Stimulated activated naive B cell treated with anti-CD40 and anti-IgM and Interleukin-4, amounts not matched to agents 10 μg/mL and 1 μg/mL and 100 μg/mL, for 72 hours (primary cell): ENCODE results near the gene ADH1A.

ENCODE experiments used
- ATAC-seq, 2 donors: fragments of 150-1000 bp; cut with Tn5 transposase; replicated peaks; 2 replicates each; pipeline ENCODE4 v1.10.0; 2021; ENCODE audit warnings: moderate library complexity in 1 of 2
- DNase-seq: peaks from one replicate; pipeline ENCODE4 v3.0.0; 2021
- H3K27ac Mint-ChIP-seq: one replicate; pipeline ENCODE4 v1.8.0; 2022; ENCODE audit warnings: mild to moderate bottlenecking, mixed read lengths
- H3K27me3 Mint-ChIP-seq, 2 donors: one replicate each; pipeline ENCODE4 v1.8.0; 2022; ENCODE audit warnings: mixed read lengths in 2 of 2
- H3K36me3 Mint-ChIP-seq, 2 donors: one replicate each; pipeline ENCODE4 v1.8.0; 2022; ENCODE audit warnings: mixed read lengths in 2 of 2, mild to moderate bottlenecking in 1 of 2
- H3K4me1 Mint-ChIP-seq, 2 donors: one replicate each; pipeline ENCODE4 v1.8.0; 2022; ENCODE audit warnings: mixed read lengths in 2 of 2, mild to moderate bottlenecking in 1 of 2
- H3K4me3 Mint-ChIP-seq, 2 donors: one replicate each; pipeline ENCODE4 v1.8.0; 2022; ENCODE audit warnings: mild to moderate bottlenecking in 2 of 2, mixed read lengths in 2 of 2, moderate library complexity in 1 of 2
- H3K9me3 Mint-ChIP-seq, 2 donors: one replicate each; pipeline ENCODE4 v1.8.0; 2022; ENCODE audit warnings: mixed read lengths in 2 of 2, mild to moderate bottlenecking in 1 of 2

Gene ADH1A

GRCh38 chr4:99310389-99310788 lies 19.6 kb upstream of the ADH1A start:
- ATAC-seq (no peak), DNase-seq (no peak)
- no peaks in the 10 kb centered on the region for H3K4me1 Mint-ChIP-seq
- H3K4me3 Mint-ChIP-seq: no peak overlapping the region
- no peaks in the 10 kb centered on the region for H3K27me3 Mint-ChIP-seq
- H3K9me3 Mint-ChIP-seq: no peaks in the 10 kb centered on the region
- H3K27ac Mint-ChIP-seq: no peak overlapping the region
- H3K36me3 Mint-ChIP-seq: no peaks in the 10 kb centered on the region

DNA sequence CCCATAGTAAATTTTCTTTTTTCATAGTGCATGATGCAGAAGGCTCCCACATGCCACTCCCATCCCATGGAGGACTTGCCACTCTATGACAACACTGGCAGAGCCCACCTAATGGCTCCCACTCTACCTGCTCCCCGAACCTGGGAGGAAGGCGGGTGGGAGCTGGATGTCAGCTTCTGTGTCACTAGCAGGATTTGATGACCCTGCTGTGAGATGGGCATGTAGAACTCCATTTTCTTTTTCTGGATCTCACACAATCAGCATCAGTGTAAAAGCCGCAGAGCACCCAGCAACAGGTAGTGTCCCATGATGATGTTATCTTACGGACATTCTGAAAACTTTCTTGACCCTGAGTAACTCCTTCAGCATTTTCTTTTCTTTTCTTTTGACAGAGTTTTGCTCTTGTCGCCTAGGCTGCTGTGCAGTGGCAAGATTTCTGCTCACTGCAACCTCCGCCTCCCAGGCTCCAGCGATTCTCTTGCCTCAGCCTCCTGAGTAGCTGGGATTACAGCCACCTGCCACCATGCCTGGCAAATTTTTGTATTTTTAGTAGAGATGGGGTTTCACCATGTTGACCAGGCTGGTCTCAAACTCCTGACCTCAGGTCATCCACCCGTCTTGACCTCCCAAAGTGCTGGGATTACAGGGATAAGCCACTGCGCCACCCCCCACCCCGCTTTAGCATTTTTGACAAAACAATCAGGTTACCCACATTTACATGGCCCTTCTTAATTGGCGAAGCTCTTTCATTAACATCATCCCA lies 15.0 kb upstream of the ADH1A start:
- Mint-ChIP-seq H3K9me3 (peaks cover 4 to 6% of the 10 kb centered on the region in 2 donors), H3K27me3 (no peaks in the 10 kb centered on the region), H3K4me3 (no peak overlapping the region), H3K27ac (no peak overlapping the region), H3K36me3 (no peaks in the 10 kb centered on the region), H3K4me1 (no peaks in the 10 kb centered on the region)
- no peak for DNase-seq
- no peak for ATAC-seq

DNA sequence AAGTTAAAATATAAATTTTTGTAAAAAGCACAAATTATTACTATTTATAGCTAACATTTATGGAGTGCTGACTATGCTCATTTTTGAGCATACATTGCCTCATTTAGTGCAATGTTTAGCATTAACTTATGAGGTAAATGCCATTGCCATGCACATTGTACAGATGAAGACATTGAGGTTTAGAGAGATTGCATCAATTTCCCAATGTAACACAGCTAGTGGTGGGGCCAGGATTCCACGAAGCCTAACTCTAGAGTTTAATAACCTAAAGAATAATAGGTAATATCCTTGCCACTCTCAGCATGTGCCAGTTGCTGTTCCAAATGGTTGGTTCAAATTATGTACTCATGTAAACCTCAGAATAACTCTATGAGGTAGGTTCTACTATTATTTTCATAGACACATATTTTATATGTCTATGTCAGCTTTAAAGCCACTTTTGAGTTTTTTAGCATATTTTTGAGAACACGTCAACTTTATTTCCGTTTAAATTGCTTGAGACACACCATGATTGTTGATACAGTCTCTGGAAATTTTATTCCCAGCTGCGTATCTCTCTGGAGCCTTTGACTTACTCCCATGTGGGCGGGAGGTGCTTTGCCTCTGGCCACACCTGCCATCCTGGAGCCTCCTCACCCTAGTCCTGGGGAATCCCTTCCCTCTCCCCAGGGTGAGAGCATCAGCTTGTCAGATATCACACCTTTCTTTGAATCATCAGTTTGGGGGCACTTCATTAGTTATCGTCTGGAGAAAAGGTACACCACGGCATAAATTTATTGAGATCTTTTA lies 10.8 kb upstream of the ADH1A start:
- Mint-ChIP-seq H3K9me3 (peaks cover 18 to 25% of the 10 kb centered on the region in 2 donors), H3K36me3 (no peaks in the 10 kb centered on the region), H3K27me3 (no peaks in the 10 kb centered on the region), H3K4me1 (no peaks in the 10 kb centered on the region), H3K27ac (no peak overlapping the region), H3K4me3 (no peak overlapping the region)
- no peak for DNase-seq
- ATAC-seq: no peak

GRCh38 chr4:99300934-99301333 lies 10.1 kb upstream of the ADH1A start:
- Mint-ChIP-seq H3K4me1 (no peaks in the 10 kb centered on the region), H3K27me3 (no peaks in the 10 kb centered on the region), H3K4me3 (no peak overlapping the region), H3K36me3 (no peaks in the 10 kb centered on the region), H3K27ac (no peak overlapping the region), H3K9me3 (peaks cover 22 to 26% of the 10 kb centered on the region in 2 donors)
- no peak for ATAC-seq
- no peak for DNase-seq

DNA sequence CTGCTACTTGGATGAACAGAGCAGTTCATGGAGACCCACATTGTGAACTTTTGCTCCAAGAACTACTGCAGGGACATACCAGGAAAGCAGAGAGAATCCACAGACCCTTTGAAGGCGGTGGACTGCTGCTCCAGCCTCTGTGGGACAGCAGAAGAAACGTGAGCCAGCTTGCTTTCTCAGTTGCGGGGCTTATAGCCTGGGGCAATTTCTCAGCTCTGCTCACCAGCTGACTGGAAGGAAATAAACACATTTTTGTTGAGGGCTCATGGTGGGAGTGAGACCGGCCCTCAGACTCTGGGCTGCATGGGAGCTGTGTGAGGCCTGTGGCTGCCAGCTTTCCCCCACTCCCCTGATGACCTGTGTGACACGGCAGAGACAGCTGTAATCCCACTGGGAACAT lies 2.6 kb upstream of the ADH1A start:
- no peak for ATAC-seq
- H3K36me3 Mint-ChIP-seq: no peaks in the 10 kb centered on the region
- no peaks in the 10 kb centered on the region for H3K4me1 Mint-ChIP-seq

DNA sequence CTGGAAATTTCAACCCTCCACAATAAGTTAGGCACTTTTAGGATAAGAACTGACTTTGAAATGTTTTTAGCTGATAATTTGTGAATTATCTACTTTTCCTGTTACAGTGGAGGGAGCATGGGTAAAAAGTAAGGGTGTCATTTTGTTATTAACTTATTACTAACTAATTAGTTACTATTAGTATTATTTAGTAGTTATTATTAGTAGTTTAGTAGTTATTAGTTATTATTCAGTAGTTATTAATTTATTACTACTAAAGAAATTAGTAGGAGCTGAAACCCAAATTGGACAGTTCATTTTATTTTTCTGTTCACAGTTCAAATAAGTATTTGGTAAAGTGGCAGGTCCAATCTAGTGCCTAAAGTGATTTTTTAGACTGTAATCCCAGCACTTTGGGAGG lies 5.4 kb downstream of the ADH1A start:
- H3K9me3 Mint-ChIP-seq: no peaks in the 10 kb centered on the region
- no peak overlapping the region for H3K4me3 Mint-ChIP-seq
- ATAC-seq: no peak
- no peaks in the 10 kb centered on the region for H3K27me3 Mint-ChIP-seq
- H3K4me1 Mint-ChIP-seq: no peaks in the 10 kb centered on the region
- no peak for DNase-seq
- no peak overlapping the region for H3K27ac Mint-ChIP-seq
- H3K36me3 Mint-ChIP-seq: no peaks in the 10 kb centered on the region

More for the DNA sequence above, 2.6 kb upstream of the ADH1A start:
- Mint-ChIP-seq H3K4me3 (no peak overlapping the region), H3K27ac (no peak overlapping the region), H3K27me3 (no peaks in the 10 kb centered on the region), H3K9me3 (peaks cover 19 to 25% of the 10 kb centered on the region in 2 donors)
- DNase-seq: no peak

GRCh38 chr4:99282731-99283130 lies 8.1 kb downstream of the ADH1A start:
- Mint-ChIP-seq H3K9me3 (no peaks in the 10 kb centered on the region), H3K4me3 (no peak overlapping the region), H3K27me3 (peaks cover 0 to 3% of the 10 kb centered on the region in 2 donors), H3K4me1 (no peaks in the 10 kb centered on the region), H3K36me3 (no peaks in the 10 kb centered on the region), H3K27ac (no peak overlapping the region)
- no peak for DNase-seq
- no peak for ATAC-seq

- H3K27ac Mint-ChIP-seq: no peak overlapping the region
- H3K36me3 Mint-ChIP-seq: no peaks in the 10 kb centered on the region
- H3K9me3 Mint-ChIP-seq: no peaks in the 10 kb centered on the region
- ATAC-seq (no peak), DNase-seq (no peak)
- H3K4me1 Mint-ChIP-seq: no peaks in the 10 kb centered on the region
- peaks cover 0 to 3% of the 10 kb centered on the region in 2 donors for H3K27me3 Mint-ChIP-seq
- no peak overlapping the region for H3K4me3 Mint-ChIP-seq
These were observed 9.5 kb downstream of the ADH1A start for GRCh38 chr4:99281261-99281660.

GRCh38 chr4:99276417-99276816 lies 14.4 kb downstream of the ADH1A start:
- ATAC-seq: no peak
- Mint-ChIP-seq H3K4me3 (no peak overlapping the region), H3K27me3 (peaks cover 0 to 3% of the 10 kb centered on the region in 2 donors), H3K36me3 (no peaks in the 10 kb centered on the region), H3K27ac (no peak overlapping the region), H3K4me1 (no peaks in the 10 kb centered on the region), H3K9me3 (no peaks in the 10 kb centered on the region)
- DNase-seq: no peak

- Mint-ChIP-seq H3K4me1 (no peaks in the 10 kb centered on the region), H3K4me3 (no peak overlapping the region), H3K36me3 (no peaks in the 10 kb centered on the region), H3K27ac (no peak overlapping the region), H3K9me3 (no peaks in the 10 kb centered on the region), H3K27me3 (peaks cover 0 to 3% of the 10 kb centered on the region in 2 donors)
- DNase-seq (no peak), ATAC-seq (no peak)
These were observed 14.9 kb downstream of the ADH1A start for GRCh38 chr4:99275885-99276284.

GRCh38 chr4:99275050-99275449 lies 15.7 kb downstream of the ADH1A start:
- Mint-ChIP-seq H3K9me3 (no peaks in the 10 kb centered on the region), H3K27me3 (peaks cover 0 to 2% of the 10 kb centered on the region in 2 donors), H3K4me3 (no peak overlapping the region), H3K36me3 (no peaks in the 10 kb centered on the region), H3K27ac (no peak overlapping the region), H3K4me1 (no peaks in the 10 kb centered on the region)
- ATAC-seq (no peak), DNase-seq (no peak)

- H3K4me1 Mint-ChIP-seq: no peaks in the 10 kb centered on the region
- ATAC-seq (no peak), DNase-seq (no peak)
- no peaks in the 10 kb centered on the region for H3K9me3 Mint-ChIP-seq
- no peak overlapping the region for H3K4me3 Mint-ChIP-seq
- no peaks in the 10 kb centered on the region for H3K27me3 Mint-ChIP-seq
- H3K36me3 Mint-ChIP-seq: no peaks in the 10 kb centered on the region
- H3K27ac Mint-ChIP-seq: no peak overlapping the region
These were observed 17.1 kb downstream of the ADH1A start for GRCh38 chr4:99273704-99274103.

DNA sequence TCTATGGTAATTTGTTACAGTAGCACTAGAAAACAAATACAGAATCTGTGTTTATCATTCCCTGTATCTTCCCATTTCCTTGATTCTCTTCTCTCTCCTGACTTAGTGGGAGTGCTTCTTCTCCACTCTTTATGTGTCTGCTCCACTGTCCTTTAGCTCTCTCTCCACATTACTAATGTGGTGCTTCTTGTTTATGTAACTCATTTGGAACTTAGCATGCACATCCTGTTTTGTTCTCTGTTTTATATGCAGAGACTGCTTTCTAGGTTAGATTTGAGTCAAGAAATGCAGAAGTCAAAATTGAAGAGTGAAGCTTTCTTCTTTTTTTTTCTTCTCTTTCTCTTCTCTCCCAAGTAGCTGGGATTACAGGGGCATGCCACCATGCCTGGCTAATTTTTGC lies 25.9 kb downstream of the ADH1A start:
- Mint-ChIP-seq H3K4me3 (no peak overlapping the region), H3K36me3 (peaks cover 0 to 4% of the 10 kb centered on the region in 2 donors), H3K9me3 (peaks cover 11 to 14% of the 10 kb centered on the region in 2 donors), H3K27ac (no peak overlapping the region), H3K27me3 (no peaks in the 10 kb centered on the region), H3K4me1 (no peaks in the 10 kb centered on the region)
- ATAC-seq (peak; percentile 38 to 46), DNase-seq (no peak)

DNA sequence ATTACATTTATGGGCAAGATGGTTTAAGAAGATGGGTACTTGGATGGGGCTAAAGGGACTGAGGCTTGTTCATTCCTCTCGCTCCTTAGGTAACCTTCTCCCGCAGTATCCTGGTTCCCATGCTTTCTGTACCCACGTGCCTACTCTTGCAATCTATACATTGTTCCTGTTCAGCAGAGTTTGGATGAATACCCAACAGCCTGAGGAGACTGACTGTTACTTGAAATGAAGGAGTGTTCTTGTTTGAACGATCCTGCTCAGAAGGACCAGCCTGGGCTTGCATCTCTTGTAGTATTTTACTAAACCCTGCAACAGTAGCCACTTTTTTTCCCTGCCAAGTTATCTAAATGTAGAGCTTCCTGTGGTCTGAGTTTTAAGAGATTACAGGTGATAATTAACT lies 38.0 kb downstream of the ADH1A start:
- Mint-ChIP-seq H3K27ac (no peak overlapping the region), H3K4me1 (no peaks in the 10 kb centered on the region), H3K9me3 (peaks cover 3 to 4% of the 10 kb centered on the region in 2 donors), H3K27me3 (no peaks in the 10 kb centered on the region), H3K36me3 (no peaks in the 10 kb centered on the region), H3K4me3 (no peak overlapping the region)
- ATAC-seq (no peak), DNase-seq (no peak)

DNA sequence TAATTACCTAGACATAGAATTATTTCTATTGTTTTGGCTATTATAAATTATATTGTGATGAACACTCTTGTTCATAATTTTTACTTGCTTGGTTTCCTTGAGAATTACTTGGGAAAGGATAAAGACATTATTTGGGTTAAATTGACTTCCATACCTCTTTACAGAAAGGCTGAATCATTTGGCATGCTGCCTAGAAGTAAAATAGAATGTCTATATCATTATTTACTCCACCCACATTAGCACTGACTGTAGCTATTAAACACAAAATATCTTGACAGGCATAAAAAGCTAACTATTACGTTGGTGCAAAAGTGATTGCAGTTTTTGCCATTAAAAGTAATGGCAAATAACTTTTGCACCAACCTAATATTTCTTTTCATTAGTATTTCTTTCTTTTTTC lies 42.1 kb downstream of the ADH1A start:
- DNase-seq (no peak), ATAC-seq (no peak)
- Mint-ChIP-seq H3K27ac (no peak overlapping the region), H3K9me3 (peaks cover 17 to 24% of the 10 kb centered on the region in 2 donors), H3K36me3 (peaks cover 2 to 5% of the 10 kb centered on the region in 2 donors), H3K27me3 (no peaks in the 10 kb centered on the region), H3K4me3 (no peak overlapping the region), H3K4me1 (no peaks in the 10 kb centered on the region)
